Measurements from ENCODE around the gene TCEAL7.
"Not testable (repeated sequence)": the region's sequence is repeated elsewhere in the genome, so short reads cannot be mapped to it uniquely, and the experiment has no call there.

Gene TCEAL7

DNA sequence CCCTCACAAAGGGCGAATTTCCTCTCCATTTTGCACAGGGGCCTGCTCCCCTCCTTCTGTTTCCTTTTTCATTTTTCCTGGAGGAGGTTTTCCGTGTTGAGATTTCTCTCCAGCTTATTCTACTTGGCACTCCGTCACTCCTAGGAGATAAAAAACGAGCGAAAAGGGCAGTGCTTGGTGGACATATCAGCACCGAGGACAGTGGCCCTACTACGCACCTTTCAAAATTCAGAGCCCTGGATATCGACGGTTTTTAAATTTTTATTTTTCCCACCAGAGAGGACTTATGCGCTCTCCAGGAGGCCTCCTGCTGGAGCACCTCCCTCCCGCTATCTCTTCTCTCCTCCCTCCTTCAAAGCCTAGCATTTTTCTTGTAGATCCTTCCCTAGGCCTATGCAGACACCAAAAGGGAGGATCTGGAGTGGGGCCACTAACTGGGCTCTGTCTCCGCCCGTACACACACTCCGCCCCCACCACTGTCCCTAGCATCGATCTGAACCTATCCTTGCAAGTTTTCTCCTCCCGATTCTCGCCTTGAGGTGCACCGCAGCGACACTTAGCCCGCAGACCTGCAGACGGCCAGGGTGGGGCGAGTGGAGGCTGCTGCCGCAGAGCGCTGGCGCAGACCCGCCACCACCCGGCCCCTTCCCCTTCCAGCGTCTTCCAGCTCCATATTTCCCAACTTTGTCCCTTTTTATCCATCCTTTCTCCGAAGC lies 17.8 kb downstream of the TCEAL7 start:
- no peak for DNase-seq (ENCODE audit: extremely low read depth, insufficient read length)
- no peak overlapping the region for H3K4me3 ChIP-seq (replicated peaks; ENCODE audit: low read depth, low read length)
- TF ChIP-seq, protein P1, sequence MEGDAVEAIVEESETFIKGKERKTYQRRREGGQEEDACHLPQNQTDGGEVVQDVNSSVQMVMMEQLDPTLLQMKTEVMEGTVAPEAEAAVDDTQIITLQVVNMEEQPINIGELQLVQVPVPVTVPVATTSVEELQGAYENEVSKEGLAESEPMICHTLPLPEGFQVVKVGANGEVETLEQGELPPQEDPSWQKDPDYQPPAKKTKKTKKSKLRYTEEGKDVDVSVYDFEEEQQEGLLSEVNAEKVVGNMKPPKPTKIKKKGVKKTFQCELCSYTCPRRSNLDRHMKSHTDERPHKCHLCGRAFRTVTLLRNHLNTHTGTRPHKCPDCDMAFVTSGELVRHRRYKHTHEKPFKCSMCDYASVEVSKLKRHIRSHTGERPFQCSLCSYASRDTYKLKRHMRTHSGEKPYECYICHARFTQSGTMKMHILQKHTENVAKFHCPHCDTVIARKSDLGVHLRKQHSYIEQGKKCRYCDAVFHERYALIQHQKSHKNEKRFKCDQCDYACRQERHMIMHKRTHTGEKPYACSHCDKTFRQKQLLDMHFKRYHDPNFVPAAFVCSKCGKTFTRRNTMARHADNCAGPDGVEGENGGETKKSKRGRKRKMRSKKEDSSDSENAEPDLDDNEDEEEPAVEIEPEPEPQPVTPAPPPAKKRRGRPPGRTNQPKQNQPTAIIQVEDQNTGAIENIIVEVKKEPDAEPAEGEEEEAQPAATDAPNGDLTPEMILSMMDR (IDR thresholded peaks at IDR 0.05; ENCODE audit: insufficient read depth, low read length, poor library complexity, severe bottlenecking): no peak
- H3K27me3 ChIP-seq (replicated peaks; ENCODE audit: control insufficient read depth, insufficient read depth, low read length): no peaks in the 10 kb centered on the region
- no peaks in the 10 kb centered on the region for H3K36me3 ChIP-seq (ENCODE audit: control insufficient read depth, insufficient read depth, low read length)

DNA sequence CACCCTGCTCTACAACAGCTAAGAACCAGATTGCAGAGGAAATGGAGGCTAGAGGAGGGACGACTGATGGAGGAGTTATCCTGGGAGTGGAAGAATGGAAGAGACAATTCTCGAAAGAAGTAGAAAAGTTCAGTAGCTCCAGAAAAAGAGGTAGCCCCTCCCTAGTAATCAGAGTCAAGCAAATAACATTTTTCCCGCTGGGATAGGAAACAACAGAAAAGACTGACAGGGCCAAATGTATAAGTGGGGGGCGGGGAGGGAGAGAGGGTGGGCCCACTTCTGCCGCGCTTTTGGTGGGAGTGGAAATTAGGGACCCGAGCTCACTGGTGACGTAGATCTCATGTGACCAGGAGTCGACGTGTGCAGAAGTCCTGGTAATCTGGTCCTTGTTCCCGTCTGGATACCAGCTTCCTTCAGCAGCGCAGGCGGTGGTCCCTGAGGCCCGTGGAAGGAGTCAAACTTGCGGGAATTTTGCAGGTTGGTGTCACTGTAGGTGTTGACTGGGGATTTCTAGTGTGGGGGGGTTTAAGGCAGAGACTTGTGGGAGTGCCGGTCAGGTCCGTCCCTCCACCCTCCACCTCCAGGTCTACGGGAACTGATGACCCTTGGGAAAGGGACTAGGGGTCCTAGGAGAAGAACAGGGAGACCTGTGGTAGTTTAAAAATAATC lies 26.2 kb downstream of the TCEAL7 start, which contains the start of gene TCEAL9:
Gene TCEAL9 (plus strand): TSS at position 377 of the 669 bp plus-strand sequence. CDS start 1,179 bp downstream, outside the sequence.
- DNase-seq (ENCODE audit: extremely low read depth, insufficient read length): no peak
- TF ChIP-seq, protein P1 (IDR thresholded peaks at IDR 0.05; ENCODE audit: insufficient read depth, low read length, poor library complexity, severe bottlenecking): no peak
- peak within 1 kb of the TSS; percentile 63 for H3K4me3 ChIP-seq (replicated peaks; ENCODE audit: low read depth, low read length)

DNA sequence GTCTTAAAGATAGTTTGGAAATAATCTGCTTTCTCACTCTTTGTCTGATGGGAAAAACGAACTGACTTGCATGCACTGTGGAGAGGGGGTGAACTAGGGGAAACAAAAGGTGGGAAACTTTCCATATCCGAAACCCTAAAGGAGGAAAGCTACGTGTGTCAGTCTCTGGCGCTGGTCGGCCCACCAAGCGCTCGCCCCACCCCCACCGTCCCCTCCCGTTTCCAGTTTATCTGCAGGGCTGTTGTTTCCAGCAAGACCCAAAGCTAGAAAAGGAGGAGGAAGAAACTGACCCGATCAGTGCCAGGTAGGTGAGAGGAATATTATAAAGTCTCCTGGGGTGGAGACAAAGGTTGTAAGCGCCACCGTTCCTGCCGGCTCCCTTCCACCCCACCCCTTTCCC lies 26.8 kb downstream of the TCEAL7 start:
- no peak for DNase-seq (ENCODE audit: extremely low read depth, insufficient read length)
- Histone ChIP-seq H3K36me3 (ENCODE audit: control insufficient read depth, insufficient read depth, low read length) (no peaks in the 10 kb centered on the region), H3K27me3 (replicated peaks; ENCODE audit: control insufficient read depth, insufficient read depth, low read length) (no peaks in the 10 kb centered on the region), H3K4me3 (replicated peaks; ENCODE audit: low read depth, low read length) (peak overlapping the region; percentile 63)
- TF ChIP-seq, protein P1 (IDR thresholded peaks at IDR 0.05; ENCODE audit: insufficient read depth, low read length, poor library complexity, severe bottlenecking): no peak

More for the DNA sequence above, 26.2 kb downstream of the TCEAL7 start, which contains the start of gene TCEAL9:
- Histone ChIP-seq H3K27me3 (replicated peaks; ENCODE audit: control insufficient read depth, insufficient read depth, low read length) (no peaks in the 10 kb centered on the region), H3K36me3 (ENCODE audit: control insufficient read depth, insufficient read depth, low read length) (no peaks in the 10 kb centered on the region)

DNA sequence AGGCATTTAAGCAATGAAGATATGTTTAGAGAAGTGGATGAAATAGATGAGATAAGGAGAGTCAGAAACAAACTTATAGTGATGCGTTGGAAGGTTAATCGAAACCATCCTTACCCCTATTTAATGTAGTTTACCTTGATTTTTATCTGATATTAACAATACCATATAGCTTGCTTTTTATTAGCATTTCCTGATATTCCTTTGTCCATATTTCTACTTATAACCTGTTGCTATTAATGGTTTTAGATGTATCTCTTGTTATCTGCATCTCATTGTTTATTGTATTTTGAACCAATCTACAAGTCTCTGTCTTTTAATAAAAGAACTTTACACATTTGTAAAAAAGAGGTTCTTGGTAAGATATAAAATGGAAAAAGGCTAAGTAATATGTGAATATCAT lies 27.8 kb downstream of the TCEAL7 start:
- no peaks in the 10 kb centered on the region for H3K27me3 ChIP-seq (replicated peaks; ENCODE audit: control insufficient read depth, insufficient read depth, low read length)
- TF ChIP-seq, protein P1 (IDR thresholded peaks at IDR 0.05; ENCODE audit: insufficient read depth, low read length, poor library complexity, severe bottlenecking): no peak
- DNase-seq (ENCODE audit: extremely low read depth, insufficient read length): no peak
- H3K36me3 ChIP-seq (ENCODE audit: control insufficient read depth, insufficient read depth, low read length): no peaks in the 10 kb centered on the region
- H3K4me3 ChIP-seq (replicated peaks; ENCODE audit: low read depth, low read length): no peak overlapping the region

DNA sequence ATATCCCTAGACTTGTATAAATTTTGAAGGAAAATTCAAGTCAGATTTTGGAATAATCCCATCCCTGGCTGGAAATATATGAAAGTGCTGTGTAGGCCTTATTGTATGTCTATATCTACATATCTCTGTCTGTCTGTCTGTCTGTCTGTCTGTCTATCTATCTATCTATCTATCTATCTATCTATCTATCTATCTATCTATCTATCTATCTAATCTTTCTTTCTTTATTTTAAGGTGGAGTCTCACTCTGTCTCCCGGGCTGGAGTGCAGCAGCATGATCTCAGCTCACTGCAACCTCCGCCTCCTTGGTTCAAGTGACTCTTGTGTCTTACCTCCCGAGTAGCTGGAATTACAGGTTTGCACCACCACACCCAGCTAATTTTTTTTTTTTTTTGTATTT lies 29.6 kb downstream of the TCEAL7 start:
- DNase-seq (ENCODE audit: extremely low read depth, insufficient read length); H3K36me3 ChIP-seq (ENCODE audit: control insufficient read depth, insufficient read depth, low read length); H3K4me3 ChIP-seq (replicated peaks; ENCODE audit: low read depth, low read length); H3K27me3 ChIP-seq (replicated peaks; ENCODE audit: control insufficient read depth, insufficient read depth, low read length): not testable (repeated sequence)

DNA sequence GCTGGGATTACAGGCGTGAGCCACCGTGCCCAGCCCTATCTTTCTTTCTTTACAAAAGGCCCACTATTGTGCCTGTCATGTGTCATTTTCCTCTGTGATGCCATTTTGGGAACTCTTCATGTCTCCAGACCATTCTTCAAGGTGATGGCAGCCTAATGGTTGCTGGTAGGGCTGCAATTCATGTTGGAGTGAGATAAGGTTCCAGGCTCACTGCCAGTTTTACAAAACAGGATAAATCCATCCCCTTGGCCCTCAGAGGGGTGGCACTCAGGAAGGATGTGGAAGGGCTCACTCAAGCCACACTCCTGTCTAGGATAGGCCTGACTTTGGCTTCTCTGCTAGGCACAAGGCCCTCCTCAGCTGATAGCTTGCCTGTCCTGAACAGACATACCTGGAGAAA lies 30.1 kb downstream of the TCEAL7 start:
- no peak for DNase-seq (ENCODE audit: extremely low read depth, insufficient read length)
- TF ChIP-seq, protein P1 (IDR thresholded peaks at IDR 0.05; ENCODE audit: insufficient read depth, low read length, poor library complexity, severe bottlenecking): no peak

More for the DNA sequence above, 30.1 kb downstream of the TCEAL7 start:
- Histone ChIP-seq H3K36me3 (ENCODE audit: control insufficient read depth, insufficient read depth, low read length) (no peaks in the 10 kb centered on the region), H3K27me3 (replicated peaks; ENCODE audit: control insufficient read depth, insufficient read depth, low read length) (no peaks in the 10 kb centered on the region), H3K4me3 (replicated peaks; ENCODE audit: low read depth, low read length) (no peak overlapping the region)
